ENCODE results near the gene TXNIP.

The TXNIP gene

GRCh38 chr1:145983960-145984830, 12.2 kb downstream of the TXNIP start:
- DNase-seq = no peak

DNA sequence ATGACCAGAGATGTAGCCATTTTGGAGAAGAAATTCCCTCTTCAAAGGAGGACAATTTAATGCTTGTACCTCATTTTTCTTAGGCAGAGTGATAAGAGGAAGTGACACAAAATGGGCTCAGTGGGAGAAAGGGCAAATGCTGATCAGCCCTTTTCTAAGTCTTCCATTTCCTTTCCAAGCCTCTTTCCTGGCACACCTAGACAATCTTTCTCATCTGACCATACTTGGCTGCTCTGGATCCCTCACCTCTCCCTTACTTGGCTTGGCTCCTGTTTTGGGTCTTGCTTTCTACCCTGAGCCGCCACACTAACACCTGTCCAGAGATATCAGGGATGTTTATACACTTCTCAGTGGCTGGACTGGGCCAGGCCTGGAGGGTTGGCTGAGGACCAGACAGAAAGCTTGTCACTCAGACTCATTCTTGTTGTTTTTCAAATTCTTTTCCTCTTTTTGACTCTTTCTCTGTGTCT, 13.1 kb downstream of the TXNIP start:
- DNase-seq = no peak

- DNase-seq = no peak
Measured at GRCh38 chr1:145982010-145982723, 14.2 kb downstream of the TXNIP start.

DNA sequence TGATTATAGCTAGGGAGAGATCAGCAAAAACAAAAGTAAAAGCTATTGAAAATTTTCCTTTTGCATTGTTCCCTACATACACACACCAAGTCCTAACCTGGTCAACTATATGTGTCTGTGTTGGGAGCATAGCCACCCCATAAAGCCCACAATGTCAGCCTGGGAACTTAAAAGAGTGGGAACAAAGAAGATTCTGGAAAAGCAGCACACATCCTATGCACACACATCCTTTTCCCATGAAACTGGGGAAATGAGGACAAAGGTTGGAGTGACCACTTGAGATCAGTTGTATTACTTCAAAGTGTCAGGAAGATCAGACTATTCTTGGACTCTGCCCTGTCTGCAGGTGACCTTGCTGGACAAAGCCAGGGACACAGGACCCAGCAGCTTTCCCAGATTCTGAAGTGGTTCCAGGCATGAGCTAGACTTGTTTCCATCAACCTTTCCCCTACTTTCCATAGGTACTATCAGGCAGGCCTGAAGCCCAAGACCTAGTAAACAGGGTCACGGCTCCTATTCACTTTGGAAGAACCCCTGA, 15.9 kb downstream of the TXNIP start:
- no peak for DNase-seq

DNA sequence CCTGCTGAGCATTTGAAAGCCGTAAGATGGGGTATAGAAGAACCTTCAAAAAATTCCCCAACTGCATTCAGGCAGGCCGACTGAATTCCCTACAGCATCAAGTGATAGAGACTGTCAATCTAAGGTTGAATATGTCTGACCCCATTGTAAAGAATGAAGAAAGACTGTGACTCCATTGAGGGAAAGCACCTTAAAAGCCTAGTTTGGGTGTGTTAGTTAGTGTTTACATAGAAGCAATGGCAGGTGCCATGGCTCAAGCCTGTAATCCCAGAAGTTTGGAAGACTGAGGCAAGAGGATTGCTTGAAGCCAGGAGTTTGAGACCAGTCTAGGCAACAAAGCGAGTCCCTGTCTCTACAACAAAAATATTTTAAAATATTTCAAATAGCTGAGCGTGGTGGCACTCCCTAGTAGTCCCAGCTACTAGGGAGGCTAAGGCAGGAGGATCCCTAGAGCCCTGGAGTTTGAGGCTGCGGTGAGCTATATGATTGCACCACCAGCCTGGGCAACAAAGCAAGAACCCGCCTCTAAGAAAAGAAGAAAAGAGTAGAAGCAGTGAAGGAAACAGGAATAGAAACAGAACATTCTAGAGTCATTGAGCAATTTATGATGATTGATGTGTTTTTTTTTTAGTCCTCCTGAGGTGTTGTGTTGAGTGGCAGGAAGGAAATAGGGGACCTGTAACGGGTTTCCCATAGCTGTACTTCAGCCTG, 16.5 kb downstream of the TXNIP start:
- no peak for DNase-seq

- DNase-seq = peak; percentile 72
Measured at GRCh38 chr1:145978854-145979745, 17.3 kb downstream of the TXNIP start.

- no peak for DNase-seq
Measured at GRCh38 chr1:145978471-145978853, 17.9 kb downstream of the TXNIP start.

DNA sequence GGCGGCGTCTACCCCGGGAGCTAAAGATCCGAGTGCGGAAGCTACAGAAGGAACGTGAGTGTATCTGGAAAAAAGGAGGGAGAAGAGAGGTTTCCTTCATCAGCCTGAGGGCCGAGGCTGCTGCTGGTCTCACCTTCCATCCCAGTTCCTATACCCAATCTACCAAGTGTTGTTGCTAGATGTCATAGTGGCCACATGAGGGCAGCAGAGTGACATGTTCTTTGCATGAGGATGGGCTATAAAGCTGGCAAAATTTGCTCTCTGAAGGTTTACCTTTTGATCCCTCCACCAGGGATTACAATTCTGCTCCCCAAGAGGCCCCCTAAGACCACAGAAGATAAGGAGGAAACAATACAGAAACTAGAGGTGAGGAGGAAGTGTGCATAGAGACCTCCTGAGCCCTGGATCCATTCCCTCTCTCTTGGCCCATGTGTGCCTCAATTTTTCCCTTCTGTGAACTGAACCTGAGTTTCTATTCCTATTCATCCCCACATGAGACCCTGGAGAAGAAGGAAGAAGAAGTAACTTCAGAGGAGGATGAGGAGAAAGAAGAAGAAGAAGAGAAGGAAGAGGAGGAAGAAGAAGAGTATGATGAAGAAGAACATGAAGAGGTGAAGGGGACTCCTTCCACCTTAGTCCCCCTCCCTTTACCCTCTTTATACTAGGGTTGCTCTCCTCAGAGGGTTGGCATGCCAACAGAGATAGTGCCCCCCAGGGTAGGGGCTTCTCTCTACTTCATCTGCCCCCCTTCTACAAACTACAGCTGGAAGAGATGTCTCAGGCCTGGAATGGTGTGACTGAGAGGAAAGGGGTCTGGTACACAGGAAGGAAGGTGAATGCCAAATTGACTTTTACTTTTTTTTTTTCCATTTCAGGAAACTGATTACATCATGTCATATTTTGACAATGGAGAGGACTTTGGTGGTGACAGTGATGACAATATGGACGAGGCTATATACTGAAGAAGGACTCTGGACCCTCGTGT, 18.6 kb downstream of the TXNIP start:
- DNase-seq = peak; percentile 65

GRCh38 chr1:145977016-145977415, 19.4 kb downstream of the TXNIP start:
- no peak for DNase-seq

- DNase-seq = no peak
Measured at GRCh38 chr1:145975216-145975615, 21.2 kb downstream of the TXNIP start.

GRCh38 chr1:145974721-145975120, 21.7 kb downstream of the TXNIP start:
- DNase-seq = no peak

- DNase-seq = no peak
Measured at GRCh38 chr1:145972580-145972979, 23.8 kb downstream of the TXNIP start.

- DNase-seq = no peak
Measured at GRCh38 chr1:145967288-145967687, 29.1 kb downstream of the TXNIP start.

DNA sequence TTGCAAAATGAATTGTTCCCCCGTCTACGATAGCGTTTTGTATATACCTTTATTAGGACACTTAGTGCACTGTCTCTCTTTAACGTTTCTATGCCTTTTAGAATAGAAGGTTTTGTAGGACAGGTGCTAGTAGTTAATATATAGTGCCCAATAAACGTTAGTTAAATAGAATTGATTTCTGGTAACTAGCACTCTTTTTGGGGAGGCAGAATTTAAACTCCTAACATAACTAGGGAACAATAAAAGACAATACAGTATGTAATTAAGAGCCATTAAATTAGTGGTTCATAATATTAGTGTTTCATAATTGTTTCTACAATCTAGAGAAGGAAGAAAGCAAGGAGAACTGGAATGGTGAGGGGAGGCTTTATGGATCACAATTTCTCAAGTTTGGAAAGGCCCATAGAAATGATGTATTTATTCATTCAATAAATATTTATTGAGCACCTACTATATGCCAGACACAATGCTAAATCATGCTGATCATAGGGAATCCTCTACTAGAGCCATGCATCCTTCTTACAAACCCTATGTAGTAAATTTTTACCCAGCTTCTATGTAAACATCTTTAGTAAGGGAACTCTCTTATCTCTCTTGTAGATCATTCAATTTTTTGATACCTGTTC, 31.1 kb downstream of the TXNIP start:
- DNase-seq = no peak

GRCh38 chr1:145964328-145965118, 31.9 kb downstream of the TXNIP start, which contains the start of the genes ANKRD34A and POLR3GL:
Gene ANKRD34A, minus strand, starts transcription at chr1:145964575. Its CDS starts 2,816 bp downstream, at chr1:145961759.
Gene POLR3GL, plus strand, starts transcription at chr1:145964690. Its CDS starts 10,176 bp downstream, at chr1:145974866.
- peak; percentile 91 for DNase-seq

GRCh38 chr1:145963265-145964019, 32.9 kb downstream of the TXNIP start:
- DNase-seq = no peak

- DNase-seq = peak; percentile 39
Measured at GRCh38 chr1:145962157-145963102, 33.9 kb downstream of the TXNIP start.
